Measurements from ENCODE around the gene CCDC34. TPM values are rescaled to one million over a fixed set of nuclear protein-coding genes. Genes with fewer than 3 reads are reported as not detected.

CCDC34 gene
- total and polyA plus RNA-seq, 4 donors: 9.0 to 22.9 (median 15.1) TPM

DNA sequence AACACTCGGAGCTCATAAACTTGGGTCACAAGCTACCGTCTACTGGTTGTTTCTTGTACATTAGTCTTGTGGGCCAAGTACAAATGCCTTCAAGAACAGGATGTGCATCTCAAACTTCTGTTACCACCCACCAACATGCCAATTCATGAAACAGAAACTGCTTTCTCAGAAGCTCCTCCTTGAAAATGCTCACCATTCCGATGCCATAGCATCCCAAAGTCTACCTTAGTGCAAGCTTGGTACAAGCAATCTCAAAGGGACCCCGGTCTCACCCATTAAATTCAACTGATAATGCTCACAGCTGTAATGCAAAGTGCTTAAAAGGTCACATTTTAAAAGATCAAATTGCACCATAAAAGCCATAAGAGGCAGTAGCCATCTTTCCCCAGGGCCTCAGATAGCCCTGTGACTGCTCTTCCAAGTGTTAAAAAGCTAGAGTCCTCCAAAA, 31.8 kb upstream of the CCDC34 start:
- no peak overlapping the region for H3K4me3 ChIP-seq (ENCODE audit: low read depth, low read length)
- H3K9me3 ChIP-seq (ENCODE audit: control insufficient read depth, insufficient read depth, low read length): no peaks in the 10 kb centered on the region
- no peaks in the 10 kb centered on the region for H3K27me3 ChIP-seq (ENCODE audit: control insufficient read depth, insufficient read depth, low read length)
- WGBS (ENCODE audit: insufficient coverage): 73% methylated on average over 4 of the region's 4 CpGs
- DNase-seq (ENCODE audit: low read depth in 4 of 6, low spot score in 6 of 6): no peak
- H3K4me1 ChIP-seq (ENCODE audit: control insufficient read depth, insufficient read depth, low read length): peaks cover 6% of the 10 kb centered on the region
- no peaks in the 10 kb centered on the region for H3K36me3 ChIP-seq (ENCODE audit: control insufficient read depth, insufficient read depth, low read length)
- H3K27ac ChIP-seq (ENCODE audit: low read depth, low read length): no peak overlapping the region

DNA sequence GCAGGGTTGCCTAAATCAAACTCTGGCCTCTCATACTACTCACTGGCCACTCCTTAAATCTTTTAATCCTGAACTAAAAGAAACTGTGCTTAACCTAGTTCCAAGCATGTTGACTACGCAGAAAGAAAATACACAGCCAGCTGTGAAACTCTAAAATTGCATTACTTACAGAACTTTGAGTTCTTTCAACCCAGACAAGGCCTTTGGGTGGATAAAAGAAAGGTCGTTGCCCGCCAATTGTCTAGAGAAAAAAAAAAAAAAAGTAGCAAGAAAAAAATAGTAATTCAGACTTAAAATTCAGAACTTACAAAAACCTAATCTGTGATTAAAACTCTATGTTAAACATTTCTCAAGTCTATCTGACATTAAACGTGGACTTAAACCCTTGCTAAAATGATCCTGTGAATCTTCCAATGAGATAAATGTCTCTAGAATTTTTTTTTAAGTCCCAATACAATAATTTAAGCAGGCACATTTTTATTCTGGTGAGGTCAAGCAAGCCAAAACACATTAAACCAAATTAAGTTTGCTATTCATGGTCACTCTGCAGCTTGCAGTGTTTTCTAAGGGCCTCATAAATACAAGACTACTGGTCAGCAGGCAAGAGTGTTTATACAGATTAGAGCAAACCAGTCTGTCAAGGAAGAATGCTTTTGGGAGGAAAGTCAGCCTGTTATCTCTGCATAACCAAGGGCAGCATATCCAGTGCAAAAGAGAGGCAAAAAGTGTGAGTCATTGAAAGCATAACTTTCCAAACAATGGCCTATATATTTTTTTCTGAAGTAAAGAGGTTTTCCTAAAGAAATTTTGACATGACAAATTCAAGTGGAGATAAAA, 29.5 kb upstream of the CCDC34 start:
- Histone ChIP-seq H3K36me3 (ENCODE audit: control insufficient read depth, insufficient read depth, low read length) (no peaks in the 10 kb centered on the region), H3K27ac (ENCODE audit: low read depth, low read length) (peak overlapping the region; percentile 1), H3K9me3 (ENCODE audit: control insufficient read depth, insufficient read depth, low read length) (no peaks in the 10 kb centered on the region), H3K4me3 (ENCODE audit: low read depth, low read length) (no peak overlapping the region), H3K27me3 (ENCODE audit: control insufficient read depth, insufficient read depth, low read length) (no peaks in the 10 kb centered on the region), H3K4me1 (ENCODE audit: control insufficient read depth, insufficient read depth, low read length) (no peaks in the 10 kb centered on the region)
- DNase-seq (ENCODE audit: low read depth in 4 of 6, low spot score in 6 of 6): peak in 1 of 6 donors; percentile 37
- WGBS (ENCODE audit: insufficient coverage): no CpG with 5 or more reads among the region's 4 CpGs

DNA sequence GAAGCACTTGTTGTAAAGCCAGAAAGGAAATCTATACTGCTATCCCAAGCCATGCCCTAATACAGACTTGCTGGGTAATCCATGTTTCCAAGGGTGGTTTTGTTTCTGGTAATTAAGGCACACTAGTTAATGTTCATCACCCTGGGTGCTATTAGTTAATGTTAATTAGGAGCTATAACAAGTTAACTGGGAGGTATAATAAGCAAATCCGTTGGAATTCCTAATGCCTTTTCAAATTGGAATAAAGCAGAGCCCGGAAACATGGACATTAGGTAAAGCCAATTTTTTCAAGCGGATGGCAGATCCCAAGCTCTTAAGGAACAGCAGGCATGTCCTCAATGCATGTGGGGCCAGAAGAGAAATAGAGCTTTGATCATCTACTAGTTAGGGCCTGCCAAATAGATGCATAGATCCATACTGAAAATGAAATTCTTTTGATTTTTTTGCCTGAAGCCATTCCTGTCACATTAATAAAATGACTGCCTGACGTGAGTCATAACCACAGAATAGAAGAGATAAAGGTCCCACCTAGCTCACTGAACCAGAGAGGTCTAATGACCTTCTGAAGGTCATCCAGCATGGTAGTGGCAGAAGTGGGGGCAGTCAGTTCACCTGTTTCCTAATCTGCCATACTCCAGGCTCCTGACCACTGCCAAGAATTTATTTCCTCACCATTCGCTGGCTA, 28.5 kb upstream of the CCDC34 start:
- Histone ChIP-seq H3K9me3 (ENCODE audit: control insufficient read depth, insufficient read depth, low read length) (no peaks in the 10 kb centered on the region), H3K36me3 (ENCODE audit: control insufficient read depth, insufficient read depth, low read length) (no peaks in the 10 kb centered on the region), H3K27ac (ENCODE audit: low read depth, low read length) (no peak overlapping the region), H3K27me3 (ENCODE audit: control insufficient read depth, insufficient read depth, low read length) (no peaks in the 10 kb centered on the region), H3K4me1 (ENCODE audit: control insufficient read depth, insufficient read depth, low read length) (no peaks in the 10 kb centered on the region), H3K4me3 (ENCODE audit: low read depth, low read length) (no peak overlapping the region)
- peak in 1 of 6 donors; percentile 83 for DNase-seq (ENCODE audit: low read depth in 4 of 6, low spot score in 6 of 6)
- WGBS (ENCODE audit: insufficient coverage): 76% methylated on average over 3 of the region's 5 CpGs

GRCh38 chr11:27390318-27391295, 27.6 kb upstream of the CCDC34 start:
- 60% methylated on average over 2 of the region's 6 CpGs for WGBS (ENCODE audit: insufficient coverage)
- peak in 1 of 6 donors; percentile 42 for DNase-seq (ENCODE audit: low read depth in 4 of 6, low spot score in 6 of 6)
- H3K4me1 ChIP-seq (ENCODE audit: control insufficient read depth, insufficient read depth, low read length): no peaks in the 10 kb centered on the region
- no peaks in the 10 kb centered on the region for H3K9me3 ChIP-seq (ENCODE audit: control insufficient read depth, insufficient read depth, low read length)
- no peak overlapping the region for H3K27ac ChIP-seq (ENCODE audit: low read depth, low read length)
- no peak overlapping the region for H3K4me3 ChIP-seq (ENCODE audit: low read depth, low read length)
- H3K36me3 ChIP-seq (ENCODE audit: control insufficient read depth, insufficient read depth, low read length): no peaks in the 10 kb centered on the region
- H3K27me3 ChIP-seq (ENCODE audit: control insufficient read depth, insufficient read depth, low read length): no peaks in the 10 kb centered on the region

GRCh38 chr11:27388869-27389268, 25.9 kb upstream of the CCDC34 start:
- DNase-seq (ENCODE audit: low read depth in 4 of 6, low spot score in 6 of 6): no peak
- no CpG with 5 or more reads among the region's 1 CpG for WGBS (ENCODE audit: insufficient coverage)
- Histone ChIP-seq H3K4me3 (ENCODE audit: low read depth, low read length) (no peak overlapping the region), H3K27me3 (ENCODE audit: control insufficient read depth, insufficient read depth, low read length) (no peaks in the 10 kb centered on the region), H3K4me1 (ENCODE audit: control insufficient read depth, insufficient read depth, low read length) (no peaks in the 10 kb centered on the region), H3K9me3 (ENCODE audit: control insufficient read depth, insufficient read depth, low read length) (no peaks in the 10 kb centered on the region), H3K27ac (ENCODE audit: low read depth, low read length) (no peak overlapping the region), H3K36me3 (ENCODE audit: control insufficient read depth, insufficient read depth, low read length) (peaks cover 3% of the 10 kb centered on the region)

DNA sequence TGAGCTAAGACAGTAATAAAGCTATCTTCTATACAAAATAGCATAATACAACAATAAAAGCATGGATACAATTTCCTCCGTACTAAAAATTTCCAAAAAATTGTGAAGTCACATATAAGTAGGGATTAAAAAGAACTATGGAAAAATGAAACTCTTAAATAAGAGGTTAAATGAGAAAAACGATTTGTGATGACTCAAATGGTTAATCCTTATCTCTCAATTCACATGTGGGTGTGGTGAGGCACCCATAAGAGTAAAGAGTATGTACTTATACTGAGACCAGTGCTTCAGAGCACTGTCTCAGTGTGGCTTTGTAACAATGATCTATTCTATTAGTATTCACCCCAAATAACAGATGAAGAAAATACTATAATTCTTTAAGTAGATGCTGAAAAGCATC, 25.0 kb upstream of the CCDC34 start:
- WGBS (ENCODE audit: insufficient coverage): no CpG with 5 or more reads among the region's 2 CpGs
- no peaks in the 10 kb centered on the region for H3K4me1 ChIP-seq (ENCODE audit: control insufficient read depth, insufficient read depth, low read length)
- H3K4me3 ChIP-seq (ENCODE audit: low read depth, low read length): no peak overlapping the region
- H3K27me3 ChIP-seq (ENCODE audit: control insufficient read depth, insufficient read depth, low read length): no peaks in the 10 kb centered on the region
- no peak overlapping the region for H3K27ac ChIP-seq (ENCODE audit: low read depth, low read length)
- no peak for DNase-seq (ENCODE audit: low read depth in 4 of 6, low spot score in 6 of 6)
- H3K36me3 ChIP-seq (ENCODE audit: control insufficient read depth, insufficient read depth, low read length): peaks cover 3% of the 10 kb centered on the region
- no peaks in the 10 kb centered on the region for H3K9me3 ChIP-seq (ENCODE audit: control insufficient read depth, insufficient read depth, low read length)

DNA sequence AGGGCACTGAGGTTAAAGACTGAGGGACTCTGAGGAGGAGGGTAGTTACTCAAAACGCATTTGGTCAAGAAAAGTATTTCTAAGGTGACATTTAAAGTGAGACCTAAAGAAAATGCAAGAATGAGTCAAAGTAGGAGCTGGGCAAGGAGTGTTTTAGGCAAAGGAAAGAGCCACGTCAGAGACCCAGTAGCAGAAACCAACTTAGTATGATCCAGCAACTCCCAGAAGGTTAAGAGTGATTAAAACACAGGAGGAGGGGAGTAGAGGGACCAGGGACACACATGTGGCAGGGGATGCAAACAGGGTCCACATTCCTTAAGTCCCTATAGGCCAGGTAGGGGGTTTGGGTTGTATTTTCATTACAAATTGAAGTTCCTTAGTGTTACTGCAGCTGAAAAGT, 24.3 kb upstream of the CCDC34 start:
- H3K27ac ChIP-seq (ENCODE audit: low read depth, low read length): no peak overlapping the region
- 33% methylated on average over 2 of the region's 2 CpGs for WGBS (ENCODE audit: insufficient coverage)
- H3K27me3 ChIP-seq (ENCODE audit: control insufficient read depth, insufficient read depth, low read length): no peaks in the 10 kb centered on the region
- H3K9me3 ChIP-seq (ENCODE audit: control insufficient read depth, insufficient read depth, low read length): no peaks in the 10 kb centered on the region
- H3K36me3 ChIP-seq (ENCODE audit: control insufficient read depth, insufficient read depth, low read length): peaks cover 3% of the 10 kb centered on the region
- no peaks in the 10 kb centered on the region for H3K4me1 ChIP-seq (ENCODE audit: control insufficient read depth, insufficient read depth, low read length)
- no peak overlapping the region for H3K4me3 ChIP-seq (ENCODE audit: low read depth, low read length)
- no peak for DNase-seq (ENCODE audit: low read depth in 4 of 6, low spot score in 6 of 6)

- Histone ChIP-seq H3K27me3 (ENCODE audit: control insufficient read depth, insufficient read depth, low read length) (no peaks in the 10 kb centered on the region), H3K4me1 (ENCODE audit: control insufficient read depth, insufficient read depth, low read length) (no peaks in the 10 kb centered on the region), H3K36me3 (ENCODE audit: control insufficient read depth, insufficient read depth, low read length) (peaks cover 3% of the 10 kb centered on the region), H3K27ac (ENCODE audit: low read depth, low read length) (no peak overlapping the region), H3K9me3 (ENCODE audit: control insufficient read depth, insufficient read depth, low read length) (no peaks in the 10 kb centered on the region), H3K4me3 (ENCODE audit: low read depth, low read length) (no peak overlapping the region)
- no peak for DNase-seq (ENCODE audit: low read depth in 4 of 6, low spot score in 6 of 6)
- WGBS (ENCODE audit: insufficient coverage): 86% methylated on average over 1 of the region's 4 CpGs
Measured at GRCh38 chr11:27386181-27386845, 23.3 kb upstream of the CCDC34 start.

DNA sequence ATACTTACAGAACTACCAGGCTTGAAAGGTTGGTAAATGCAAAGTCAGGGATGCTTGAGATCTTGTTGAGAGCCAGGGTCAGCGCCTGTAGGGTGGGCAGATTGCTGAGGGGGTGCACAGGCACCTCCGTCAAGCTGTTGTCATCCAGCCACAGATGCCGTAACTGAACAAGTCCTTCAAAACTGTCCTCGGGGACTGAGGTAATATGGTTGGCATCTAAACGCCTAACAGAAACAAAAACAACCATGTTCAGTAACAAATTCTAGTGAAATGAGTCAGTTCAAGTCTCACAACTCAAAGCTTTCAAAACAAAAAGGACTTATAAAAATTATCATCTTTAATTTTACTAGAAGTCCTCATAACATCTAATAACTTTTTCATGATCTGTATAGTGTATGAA, 22.2 kb upstream of the CCDC34 start:
- Histone ChIP-seq H3K27me3 (ENCODE audit: control insufficient read depth, insufficient read depth, low read length) (no peaks in the 10 kb centered on the region), H3K4me3 (ENCODE audit: low read depth, low read length) (no peak overlapping the region), H3K9me3 (ENCODE audit: control insufficient read depth, insufficient read depth, low read length) (no peaks in the 10 kb centered on the region), H3K4me1 (ENCODE audit: control insufficient read depth, insufficient read depth, low read length) (no peaks in the 10 kb centered on the region), H3K36me3 (ENCODE audit: control insufficient read depth, insufficient read depth, low read length) (peaks cover 6% of the 10 kb centered on the region), H3K27ac (ENCODE audit: low read depth, low read length) (no peak overlapping the region)
- WGBS (ENCODE audit: insufficient coverage): 82% methylated on average over 3 of the region's 5 CpGs
- DNase-seq (ENCODE audit: low read depth in 4 of 6, low spot score in 6 of 6): no peak
